MV-4-11 (cell line): ENCODE data around the gene NOL3.

Experiments used
- DNase-seq: peaks from one replicate; lab custom pipeline; 2025; lab: John Stamatoyannopoulos, UW

Gene NOL3

GRCh38 chr16:67155295-67156142 lies 14.8 kb upstream of the NOL3 start:
- DNase-seq = peak; percentile 45

- no peak for DNase-seq
Observed at GRCh38 chr16:67156143-67156844, 14.0 kb upstream of the NOL3 start.

- no peak for DNase-seq
Observed at GRCh38 chr16:67157106-67157748, 13.1 kb upstream of the NOL3 start.

GRCh38 chr16:67157892-67158635 lies 12.3 kb upstream of the NOL3 start:
- no peak for DNase-seq

GRCh38 chr16:67158637-67159600 lies 11.4 kb upstream of the NOL3 start:
- DNase-seq = peak; percentile 55

GRCh38 chr16:67161595-67162058 lies 8.7 kb upstream of the NOL3 start:
- no peak for DNase-seq

- DNase-seq = no peak
Observed at GRCh38 chr16:67162506-67163163, 7.7 kb upstream of the NOL3 start.

- DNase-seq = no peak
Observed at GRCh38 chr16:67163164-67163998, 7.0 kb upstream of the NOL3 start.

GRCh38 chr16:67163999-67164558 lies 6.3 kb upstream of the NOL3 start:
- no peak for DNase-seq

GRCh38 chr16:67164599-67165061 lies 5.7 kb upstream of the NOL3 start, which contains the start of gene HSF4:
Gene HSF4, plus strand, starts transcription at chr16:67164745. Its CDS starts 67 bp downstream, at chr16:67164812.
- no peak for DNase-seq

- no peak for DNase-seq
Observed at GRCh38 chr16:67165121-67166078, 4.9 kb upstream of the NOL3 start.

GRCh38 chr16:67166110-67166547 lies 4.2 kb upstream of the NOL3 start:
- no peak for DNase-seq

GRCh38 chr16:67166598-67167168 lies 3.7 kb upstream of the NOL3 start:
- no peak for DNase-seq

GRCh38 chr16:67167588-67167987 lies 2.8 kb upstream of the NOL3 start:
- DNase-seq = no peak

GRCh38 chr16:67169011-67169451 lies 1.3 kb upstream of the NOL3 start:
- DNase-seq = no peak

GRCh38 chr16:67169642-67170167 lies 633 bp upstream of the NOL3 start:
- DNase-seq = no peak
